Measurements from ENCODE around the gene MYO1A.
"Not testable (repeated sequence)": the region's sequence is repeated elsewhere in the genome, so short reads cannot be mapped to it uniquely, and the experiment has no call there.

The MYO1A gene

GRCh38 chr12:57022324-57022723, 27.6 kb downstream of the MYO1A start:
- not testable (repeated sequence) for DNase-seq (ENCODE audit: low read depth, low spot score); H3K27ac ChIP-seq

GRCh38 chr12:57019983-57020719, 29.8 kb downstream of the MYO1A start:
- DNase-seq (ENCODE audit: low read depth, low spot score): no peak
- peak overlapping the region; percentile 32 for H3K27ac ChIP-seq

- H3K27ac ChIP-seq: no peak overlapping the region
- no peak for DNase-seq (ENCODE audit: low read depth, low spot score)
Observed at GRCh38 chr12:57018906-57019305, 31.0 kb downstream of the MYO1A start.

- H3K27ac ChIP-seq; DNase-seq (ENCODE audit: low read depth, low spot score): not testable (repeated sequence)
Observed at GRCh38 chr12:57018353-57018752, 31.6 kb downstream of the MYO1A start.

GRCh38 chr12:57016348-57016747, 33.6 kb downstream of the MYO1A start, which contains the start of gene TAC3:
TSS of gene TAC3 (minus strand) at chr12:57016529. CDS start at chr12:57015797, 732 bp downstream.
- DNase-seq (ENCODE audit: low read depth, low spot score): no peak
- no peak within 1 kb of the TSS for H3K27ac ChIP-seq

- no peak for DNase-seq (ENCODE audit: low read depth, low spot score)
Observed at GRCh38 chr12:57012600-57013465, 37.1 kb downstream of the MYO1A start.

GRCh38 chr12:57011438-57012424, 38.2 kb downstream of the MYO1A start:
- no peak for DNase-seq (ENCODE audit: low read depth, low spot score)
- H3K27ac ChIP-seq: no peak overlapping the region

More at GRCh38 chr12:57012600-57013465, 37.1 kb downstream of the MYO1A start:
- H3K27ac ChIP-seq: no peak overlapping the region

GRCh38 chr12:57010627-57011247, 39.2 kb downstream of the MYO1A start:
- no peak overlapping the region for H3K27ac ChIP-seq
- no peak for DNase-seq (ENCODE audit: low read depth, low spot score)

GRCh38 chr12:57009949-57010626, 39.8 kb downstream of the MYO1A start:
- no peak overlapping the region for H3K27ac ChIP-seq
- no peak for DNase-seq (ENCODE audit: low read depth, low spot score)

- H3K27ac ChIP-seq: no peak overlapping the region
- DNase-seq (ENCODE audit: low read depth, low spot score): no peak
Observed at GRCh38 chr12:57008178-57008577, 41.8 kb downstream of the MYO1A start.

- no peak for DNase-seq (ENCODE audit: low read depth, low spot score)
- no peak overlapping the region for H3K27ac ChIP-seq
Observed at GRCh38 chr12:57006809-57007475, 43.0 kb downstream of the MYO1A start.

GRCh38 chr12:57005980-57006808, 43.7 kb downstream of the MYO1A start, which contains the start of gene ZBTB39:
TSS of gene ZBTB39 (minus strand) at chr12:57006546. CDS start at chr12:57004917, 1,629 bp downstream.
- no peak for DNase-seq (ENCODE audit: low read depth, low spot score)
- no peak within 1 kb of the TSS for H3K27ac ChIP-seq

GRCh38 chr12:57004651-57005050, 45.3 kb downstream of the MYO1A start:
- no peak overlapping the region for H3K27ac ChIP-seq
- DNase-seq (ENCODE audit: low read depth, low spot score): no peak

- DNase-seq (ENCODE audit: low read depth, low spot score): no peak
- no peak overlapping the region for H3K27ac ChIP-seq
Observed at GRCh38 chr12:57003395-57003794, 46.5 kb downstream of the MYO1A start.

- H3K27ac ChIP-seq: no peak overlapping the region
- DNase-seq (ENCODE audit: low read depth, low spot score): peak; percentile 12
Observed at GRCh38 chr12:57001448-57001906, 48.5 kb downstream of the MYO1A start.

GRCh38 chr12:57000393-57000792, 49.5 kb downstream of the MYO1A start:
- no peak for DNase-seq (ENCODE audit: low read depth, low spot score)
- no peak overlapping the region for H3K27ac ChIP-seq

- H3K27ac ChIP-seq: no peak overlapping the region
- no peak for DNase-seq (ENCODE audit: low read depth, low spot score)
Observed at GRCh38 chr12:56999456-56999855, 50.5 kb downstream of the MYO1A start.

Data from epithelial cell of prostate (primary cell).